ENCODE data around the gene HECTD4. TPM values are rescaled to one million over a fixed set of nuclear protein-coding genes. Genes with fewer than 3 reads are reported as not detected.
A peak's percentile ranks its signal among the peaks of the same experiment; 100 is the strongest.

The HECTD4 gene
- total RNA-seq, 2 donors from 2014 or later: 46.6 to 48.2 TPM

DNA sequence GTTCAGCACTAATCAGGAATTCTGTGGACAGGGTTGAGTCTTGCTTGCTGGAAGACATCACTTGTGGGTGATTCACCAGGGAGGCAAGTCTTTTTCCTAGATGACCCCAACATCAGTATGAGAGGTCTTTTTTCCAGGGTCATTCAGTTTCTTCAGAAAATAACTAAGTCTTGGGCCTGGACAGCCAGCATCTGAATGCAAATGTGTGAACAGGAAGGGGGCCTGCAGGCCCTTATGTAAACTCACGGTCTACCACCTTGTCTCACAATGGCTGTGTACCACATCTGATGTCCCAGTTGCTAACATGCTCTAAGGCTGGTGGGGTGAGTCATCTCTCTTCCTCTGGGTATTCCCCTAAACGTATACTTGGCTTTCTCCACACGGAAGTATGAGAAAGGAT lies 79.2 kb downstream of the HECTD4 start:
- Mint-ChIP-seq H3K4me1 (peaks cover 25% of the 10 kb centered on the region), H3K36me3 (ENCODE audit: low read depth) (peaks cover 32% of the 10 kb centered on the region), H3K4me3 (no peak overlapping the region), H3K27ac (peak overlapping the region; percentile 77), H3K9me3 (no peaks in the 10 kb centered on the region), H3K27me3 (ENCODE audit: insufficient read depth) (no peaks in the 10 kb centered on the region)
- peak; percentile 67 for DNase-seq
- Histone ChIP-seq H3K9me3 (ENCODE audit: control insufficient read depth, low read length) (no peaks in the 10 kb centered on the region), H3K4me1 (ENCODE audit: control insufficient read depth, insufficient read depth, low read length) (no peaks in the 10 kb centered on the region), H3K9ac (ENCODE audit: extremely low read depth, low read length, poor library complexity, severe bottlenecking) (no peak overlapping the region), H3K27me3 (ENCODE audit: control insufficient read depth, insufficient read depth, low read length, poor library complexity, severe bottlenecking) (no peaks in the 10 kb centered on the region), H3K36me3 (ENCODE audit: control insufficient read depth, insufficient read depth, low read length) (peaks cover 31% of the 10 kb centered on the region), H3K4me3 (ENCODE audit: low read length) (no peak overlapping the region), H3K27ac (ENCODE audit: low read depth, low read length) (no peak overlapping the region)
- 83 to 85% methylated on average over 2 to 3 of the region's 3 CpGs for WGBS, 2 experiments (ENCODE audit: insufficient coverage in 1 of 2, insufficient read length in 1 of 2)
- TF ChIP-seq, protein P1, sequence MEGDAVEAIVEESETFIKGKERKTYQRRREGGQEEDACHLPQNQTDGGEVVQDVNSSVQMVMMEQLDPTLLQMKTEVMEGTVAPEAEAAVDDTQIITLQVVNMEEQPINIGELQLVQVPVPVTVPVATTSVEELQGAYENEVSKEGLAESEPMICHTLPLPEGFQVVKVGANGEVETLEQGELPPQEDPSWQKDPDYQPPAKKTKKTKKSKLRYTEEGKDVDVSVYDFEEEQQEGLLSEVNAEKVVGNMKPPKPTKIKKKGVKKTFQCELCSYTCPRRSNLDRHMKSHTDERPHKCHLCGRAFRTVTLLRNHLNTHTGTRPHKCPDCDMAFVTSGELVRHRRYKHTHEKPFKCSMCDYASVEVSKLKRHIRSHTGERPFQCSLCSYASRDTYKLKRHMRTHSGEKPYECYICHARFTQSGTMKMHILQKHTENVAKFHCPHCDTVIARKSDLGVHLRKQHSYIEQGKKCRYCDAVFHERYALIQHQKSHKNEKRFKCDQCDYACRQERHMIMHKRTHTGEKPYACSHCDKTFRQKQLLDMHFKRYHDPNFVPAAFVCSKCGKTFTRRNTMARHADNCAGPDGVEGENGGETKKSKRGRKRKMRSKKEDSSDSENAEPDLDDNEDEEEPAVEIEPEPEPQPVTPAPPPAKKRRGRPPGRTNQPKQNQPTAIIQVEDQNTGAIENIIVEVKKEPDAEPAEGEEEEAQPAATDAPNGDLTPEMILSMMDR (conservative IDR thresholded peaks at IDR 0.05): no peak

DNA sequence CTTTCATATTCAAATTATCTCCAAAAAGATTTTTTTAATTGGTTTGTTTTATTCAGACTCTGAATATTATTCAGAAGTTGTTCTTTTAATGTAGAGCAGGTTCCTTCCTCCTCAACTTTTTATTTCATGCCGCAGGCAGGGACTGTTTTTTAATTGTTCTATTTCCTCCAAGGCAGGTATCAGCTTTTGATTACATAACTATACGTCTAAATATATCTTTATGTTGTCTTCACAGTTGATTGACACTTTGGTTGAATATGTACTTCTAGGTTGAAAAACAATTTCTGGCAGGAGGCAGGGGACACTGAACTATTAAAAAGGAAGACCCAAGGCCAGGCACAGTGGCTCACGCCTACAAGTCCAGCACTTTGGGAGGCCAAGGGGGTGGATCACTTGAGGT lies 82.5 kb downstream of the HECTD4 start:
- Histone ChIP-seq H3K4me3 (ENCODE audit: low read length) (no peak overlapping the region), H3K27ac (ENCODE audit: low read depth, low read length) (no peak overlapping the region), H3K4me1 (ENCODE audit: control insufficient read depth, insufficient read depth, low read length) (no peaks in the 10 kb centered on the region), H3K9me3 (ENCODE audit: control insufficient read depth, low read length) (peaks cover 13% of the 10 kb centered on the region), H3K9ac (ENCODE audit: extremely low read depth, low read length, poor library complexity, severe bottlenecking) (no peak overlapping the region), H3K36me3 (ENCODE audit: control insufficient read depth, insufficient read depth, low read length) (peaks cover 27% of the 10 kb centered on the region), H3K27me3 (ENCODE audit: control insufficient read depth, insufficient read depth, low read length, poor library complexity, severe bottlenecking) (no peaks in the 10 kb centered on the region)
- WGBS, 2 experiments (ENCODE audit: insufficient coverage in 1 of 2, insufficient read length in 1 of 2): 98 to 100% methylated on average over 1 to 3 of the region's 3 CpGs
- peaks cover 16% of the 10 kb centered on the region for H3K4me1 Mint-ChIP-seq
- H3K27me3 Mint-ChIP-seq (ENCODE audit: insufficient read depth): no peaks in the 10 kb centered on the region
- no peak overlapping the region for H3K4me3 Mint-ChIP-seq
- no peak for DNase-seq
- TF ChIP-seq, protein P1 (conservative IDR thresholded peaks at IDR 0.05): no peak
- no peak overlapping the region for H3K27ac Mint-ChIP-seq
- peaks cover 23% of the 10 kb centered on the region for H3K36me3 Mint-ChIP-seq (ENCODE audit: low read depth)
- no peaks in the 10 kb centered on the region for H3K9me3 Mint-ChIP-seq

DNA sequence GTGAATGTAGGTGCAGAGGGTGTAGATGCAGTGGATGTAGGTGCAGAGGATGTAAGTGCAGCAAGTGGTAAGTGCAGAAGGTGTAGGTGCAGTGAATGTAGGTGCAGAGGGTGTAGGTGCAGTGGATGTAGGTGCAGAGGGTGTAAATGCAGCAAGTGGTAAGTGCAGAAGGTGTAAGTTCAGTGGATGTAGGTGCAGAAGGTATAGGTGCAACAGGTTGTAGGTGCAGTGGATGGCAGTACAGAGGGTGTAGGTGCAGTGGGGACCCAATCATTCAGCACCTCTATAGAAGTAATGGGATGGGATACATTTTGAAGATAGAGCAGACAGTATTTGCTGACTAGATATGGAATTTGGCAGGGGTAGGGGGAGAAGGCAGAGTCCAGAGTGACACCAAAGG lies 85.0 kb downstream of the HECTD4 start:
- H3K36me3 Mint-ChIP-seq (ENCODE audit: low read depth): peaks cover 24% of the 10 kb centered on the region
- no peaks in the 10 kb centered on the region for H3K27me3 Mint-ChIP-seq (ENCODE audit: insufficient read depth)
- DNase-seq: no peak
- Histone ChIP-seq H3K27ac (ENCODE audit: low read depth, low read length) (no peak overlapping the region), H3K9ac (ENCODE audit: extremely low read depth, low read length, poor library complexity, severe bottlenecking) (no peak overlapping the region), H3K36me3 (ENCODE audit: control insufficient read depth, insufficient read depth, low read length) (peaks cover 18% of the 10 kb centered on the region), H3K27me3 (ENCODE audit: control insufficient read depth, insufficient read depth, low read length, poor library complexity, severe bottlenecking) (no peaks in the 10 kb centered on the region), H3K4me3 (ENCODE audit: low read length) (no peak overlapping the region), H3K9me3 (ENCODE audit: control insufficient read depth, low read length) (peaks cover 13% of the 10 kb centered on the region), H3K4me1 (ENCODE audit: control insufficient read depth, insufficient read depth, low read length) (no peaks in the 10 kb centered on the region)
- TF ChIP-seq, protein P1 (conservative IDR thresholded peaks at IDR 0.05): no peak
- peaks cover 4% of the 10 kb centered on the region for H3K4me1 Mint-ChIP-seq
- H3K4me3 Mint-ChIP-seq: no peak overlapping the region
- no peaks in the 10 kb centered on the region for H3K9me3 Mint-ChIP-seq
- H3K27ac Mint-ChIP-seq: no peak overlapping the region

All from endodermal cell (in vitro differentiated cells).